Measurements from ENCODE around the gene SAMD11. TPM values are rescaled to one million over a fixed set of nuclear protein-coding genes. Genes with fewer than 3 reads are reported as not detected.

The SAMD11 gene
- total and polyA plus RNA-seq, 2 of the 8 experiments (the other 6 are each of a cell fraction or from before 2014, with no cell fraction given): 0.18 to 0.30 TPM

DNA sequence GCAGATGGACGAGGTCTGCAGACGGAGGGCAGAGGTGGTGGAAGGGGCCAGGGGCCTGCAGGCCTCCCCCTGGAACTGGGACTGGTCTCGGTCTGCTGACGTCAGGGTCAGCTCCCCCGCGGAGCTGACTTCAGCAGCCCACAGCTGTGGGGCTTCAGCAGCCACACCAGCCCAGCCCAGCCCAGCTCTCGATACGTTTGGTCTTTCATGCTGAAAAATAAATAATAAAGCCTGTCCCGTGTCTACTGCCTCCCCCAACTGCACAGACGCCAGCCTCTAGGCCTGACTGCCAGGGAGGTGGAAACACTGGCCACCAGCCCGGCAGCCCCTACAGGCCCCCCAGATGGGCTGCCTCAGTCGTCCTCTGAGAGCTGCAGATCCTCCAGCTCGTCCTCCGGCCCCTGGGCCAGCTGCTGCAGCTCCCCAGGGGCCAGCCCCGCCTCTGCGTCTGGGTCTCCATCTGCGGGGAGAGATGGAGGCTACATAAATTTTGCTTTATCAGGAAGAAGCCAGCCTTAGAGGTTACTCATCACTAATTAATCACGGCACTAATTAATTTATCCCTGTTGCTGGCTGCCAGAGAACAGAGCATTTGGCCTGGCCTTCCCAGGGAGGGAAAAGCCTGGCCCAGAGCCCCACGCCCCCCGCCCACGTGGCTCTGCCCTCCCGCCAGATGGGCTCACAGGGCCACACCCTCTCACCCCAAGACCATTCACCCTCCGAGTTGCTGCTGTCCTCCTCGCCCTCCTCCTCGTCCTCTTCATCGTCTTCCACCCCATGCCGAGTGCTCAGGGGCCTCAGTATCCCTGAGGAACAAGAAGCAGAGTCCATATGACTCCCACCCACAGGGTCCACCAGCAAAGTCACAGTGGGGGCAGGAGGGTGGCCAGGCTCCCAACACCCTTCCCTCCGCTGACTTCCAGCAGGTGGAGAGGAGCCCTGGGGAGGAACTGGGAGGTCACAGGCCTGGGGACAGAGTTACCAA lies 20.9 kb downstream of the SAMD11 start (continued):
- TF ChIP-seq RAD21 (IDR thresholded peaks at IDR 0.05 in 1 of 2, conservative IDR thresholded peaks at IDR 0.05 in 1 of 2; ENCODE audit: low read depth in 2 of 2, low read length in 2 of 2): no peak
- no peak for TF ChIP-seq RXRA (IDR thresholded peaks at IDR 0.05; ENCODE audit: insufficient read depth, low read depth, low read length)
- TF ChIP-seq SP1 (IDR thresholded peaks at IDR 0.05; ENCODE audit: low read depth, low read length): no peak
- TF ChIP-seq CREB1 (IDR thresholded peaks at IDR 0.05): no peak
- TF ChIP-seq, protein P1, sequence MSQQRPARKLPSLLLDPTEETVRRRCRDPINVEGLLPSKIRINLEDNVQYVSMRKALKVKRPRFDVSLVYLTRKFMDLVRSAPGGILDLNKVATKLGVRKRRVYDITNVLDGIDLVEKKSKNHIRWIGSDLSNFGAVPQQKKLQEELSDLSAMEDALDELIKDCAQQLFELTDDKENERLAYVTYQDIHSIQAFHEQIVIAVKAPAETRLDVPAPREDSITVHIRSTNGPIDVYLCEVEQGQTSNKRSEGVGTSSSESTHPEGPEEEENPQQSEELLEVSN (IDR thresholded peaks at IDR 0.05): no peak
- no peak for TF ChIP-seq POLR2A (IDR thresholded peaks at IDR 0.05; ENCODE audit: control extremely low read depth in 1 of 2, low read depth in 2 of 2, low read length in 2 of 2)
- TF ChIP-seq, protein P2, sequence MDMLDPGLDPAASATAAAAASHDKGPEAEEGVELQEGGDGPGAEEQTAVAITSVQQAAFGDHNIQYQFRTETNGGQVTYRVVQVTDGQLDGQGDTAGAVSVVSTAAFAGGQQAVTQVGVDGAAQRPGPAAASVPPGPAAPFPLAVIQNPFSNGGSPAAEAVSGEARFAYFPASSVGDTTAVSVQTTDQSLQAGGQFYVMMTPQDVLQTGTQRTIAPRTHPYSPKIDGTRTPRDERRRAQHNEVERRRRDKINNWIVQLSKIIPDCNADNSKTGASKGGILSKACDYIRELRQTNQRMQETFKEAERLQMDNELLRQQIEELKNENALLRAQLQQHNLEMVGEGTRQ (IDR thresholded peaks at IDR 0.05; ENCODE audit: low read length): no peak
